Neural cell (in vitro differentiated cells): ENCODE results near the gene CTBP2. TPM values are rescaled to one million over a fixed set of nuclear protein-coding genes. Genes with fewer than 3 reads are reported as not detected.

Source experiments
- H2AFZ ChIP-seq: fragments of 200-600, 300-800 bp; sonication (generic), shearing (Covaris generic); 2 replicates; pipeline ENCODE4 v1.6.0; 2014; ENCODE audit warnings: low read depth, mild to moderate bottlenecking, antibody characterized with exemption, low read length, moderate library complexity
- H3F3A ChIP-seq: fragments of 200-600 bp; shearing (Covaris generic); 2 replicates; pipeline ENCODE4 v1.6.1; 2016; ENCODE audit warnings: mild to moderate bottlenecking, moderate library complexity, mixed read lengths, antibody characterized with exemption, low read length; ENCODE audit not compliant: insufficient read depth, poor library complexity, severe bottlenecking
- H3K27ac ChIP-seq: fragments of 200-600, 300-800 bp; sonication (generic), shearing (Covaris generic); 2 replicates; pipeline ENCODE4 v1.5.1; 2014; ENCODE audit warnings: mild to moderate bottlenecking, low read length, moderate library complexity
- H3K27me3 ChIP-seq: fragments of 300-800, 200-600 bp; sonication (generic), shearing (Covaris generic); 2 replicates; pipeline ENCODE4 v1.6.0; 2014; ENCODE audit warnings: mild to moderate bottlenecking, low read depth, low read length, moderate library complexity; ENCODE audit not compliant: insufficient read depth
- H3K36me3 ChIP-seq: fragments of 300-800, 200-600 bp; sonication (generic), shearing (Covaris generic); 2 replicates; pipeline ENCODE4 v1.5.1; 2014; ENCODE audit warnings: mild to moderate bottlenecking, antibody characterized with exemption, low read length, moderate library complexity; ENCODE audit not compliant: insufficient read depth
- H3K4me2 ChIP-seq: fragments of 300-800, 200-600 bp; sonication (generic), shearing (Covaris generic); 2 replicates; pipeline ENCODE4 v1.6.0; 2014; ENCODE audit warnings: mild to moderate bottlenecking, low read length
- H3K4me3 ChIP-seq: fragments of 300-800, 200-600 bp; sonication (generic), shearing (Covaris generic); 2 replicates; pipeline ENCODE4 v1.5.1; 2014; ENCODE audit warnings: mild to moderate bottlenecking, low read length, moderate library complexity
- H3K79me2 ChIP-seq: fragments of 200-600 bp; shearing (Covaris generic); replicated peaks from 2 replicates; pipeline ENCODE4 v1.6.0; 2014; ENCODE audit warnings: mild to moderate bottlenecking, low read length, moderate library complexity; ENCODE audit not compliant: insufficient read depth
- H3K9ac ChIP-seq: fragments of 300-800, 200-600 bp; sonication (generic), shearing (Covaris generic); 2 replicates; pipeline ENCODE4 v1.6.1; 2016; ENCODE audit warnings: mild to moderate bottlenecking, low read length, mixed read lengths
- H3K9me2 ChIP-seq: fragments of 200-600 bp; shearing (Covaris generic); 2 replicates; pipeline ENCODE4 v1.6.1; 2016; ENCODE audit warnings: mild to moderate bottlenecking, low read length, mixed read lengths; ENCODE audit not compliant: insufficient read depth
- H3K9me3 ChIP-seq: fragments of 200-600, 300-800 bp; sonication (generic), shearing (Covaris generic); 2 replicates; pipeline ENCODE4 v1.6.1; 2016; ENCODE audit warnings: mild to moderate bottlenecking, mixed run types, low read length, moderate library complexity, mixed read lengths
- H4K20me1 ChIP-seq: fragments of 200-600 bp; shearing (Covaris generic); 2 replicates; pipeline ENCODE4 v1.6.1; 2016; ENCODE audit warnings: mild to moderate bottlenecking, mixed run types; ENCODE audit not compliant: insufficient read depth
- CTCF ChIP-seq: fragments of 450-650 bp; IDR thresholded peaks from 2 replicates; pipeline ENCODE4 v1.5.1; 2014; ENCODE audit warnings: antibody characterized with exemption, mild to moderate bottlenecking, moderate library complexity; ENCODE audit not compliant: poor library complexity, severe bottlenecking
- EP300 ChIP-seq: fragments of 450-650 bp; conservative IDR thresholded peaks from 2 replicates; pipeline ENCODE4 v1.6.1; 2014; ENCODE audit warnings: antibody characterized with exemption, mild to moderate bottlenecking, moderate library complexity; ENCODE audit not compliant: poor library complexity, severe bottlenecking
- EZH2 ChIP-seq: fragments of 200-600, 300-800 bp; shearing (Covaris generic), sonication (generic); IDR thresholded peaks from 2 replicates; pipeline ENCODE4 v1.6.1; 2014; ENCODE audit warnings: antibody characterized with exemption, low read length, borderline replicate concordance, mild to moderate bottlenecking; ENCODE audit not compliant: insufficient read depth, poor library complexity, severe bottlenecking
- MXI1 ChIP-seq: fragments of 450-650 bp; conservative IDR thresholded peaks from 2 replicates; pipeline ENCODE4 v1.6.1; 2014; ENCODE audit warnings: antibody characterized with exemption, mild to moderate bottlenecking; ENCODE audit not compliant: poor library complexity, severe bottlenecking
- POLR2AphosphoS5 ChIP-seq: IDR thresholded peaks from 2 replicates; pipeline ENCODE4 v1.6.1; 2012
- RAD21 ChIP-seq: fragments of 450-650 bp; conservative IDR thresholded peaks from 2 replicates; pipeline ENCODE4 v1.6.1; 2014; ENCODE audit warnings: antibody characterized with exemption, mild to moderate bottlenecking, moderate library complexity
- REST ChIP-seq: IDR thresholded peaks from 2 replicates; pipeline ENCODE4 v1.6.1; 2012; ENCODE audit warnings: borderline replicate concordance
- SMC3 ChIP-seq: fragments of 450-650 bp; conservative IDR thresholded peaks from 2 replicates; pipeline ENCODE4 v1.6.1; 2014; ENCODE audit warnings: antibody characterized with exemption, mild to moderate bottlenecking, moderate library complexity; ENCODE audit not compliant: poor library complexity
- TAF1 ChIP-seq: IDR thresholded peaks from 2 replicates; pipeline ENCODE4 v1.6.1; 2012; ENCODE audit warnings: low read depth
- polyA plus RNA-seq: library from polyadenylated mRNA; depleted of rRNA; stranded (reverse); fragments of >200 nt; gene quantifications from 2 replicates; pipeline ENCODE4 v1.2.3, GENCODE V29; 2014

Gene CTBP2
- polyA plus RNA-seq, 1 donor from 2014 or later, result 59.5 TPM

DNA sequence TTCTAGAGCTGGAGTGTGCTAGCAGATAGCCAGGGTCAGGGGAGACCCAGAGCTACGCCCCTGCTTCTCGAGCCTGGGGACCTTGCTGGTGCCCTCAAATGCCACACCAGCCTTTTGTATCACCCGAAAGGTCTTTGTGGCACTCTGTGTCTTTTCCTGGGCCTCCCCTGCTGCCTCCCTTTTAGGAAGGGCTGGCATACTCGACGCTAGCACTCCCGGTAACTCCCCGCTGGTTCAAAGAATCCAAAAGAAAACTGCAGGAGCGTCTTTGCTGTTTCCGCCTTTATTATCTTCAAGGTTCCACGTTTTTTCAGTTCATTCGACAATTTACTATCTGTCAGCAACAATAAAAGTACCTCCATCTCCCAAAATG is 36.3 kb downstream of the CTBP2 start:
- TF ChIP-seq POLR2AphosphoS5, result no peak
- TF ChIP-seq EZH2, result no peak
- TF ChIP-seq RAD21, result no peak
- H3K4me2 ChIP-seq, result no peak overlapping the region
- H3F3A ChIP-seq, result no peaks in the 10 kb centered on the region
- H3K79me2 ChIP-seq, result peaks cover 94% of the 10 kb centered on the region
- no peak overlapping the region for H3K9ac ChIP-seq
- no peak overlapping the region for H3K27ac ChIP-seq
- H3K27me3 ChIP-seq, result no peaks in the 10 kb centered on the region
- no peaks in the 10 kb centered on the region for H3K36me3 ChIP-seq
- H3K4me3 ChIP-seq, result no peak overlapping the region
- no peaks in the 10 kb centered on the region for H4K20me1 ChIP-seq
- no peaks in the 10 kb centered on the region for H3K9me2 ChIP-seq
- H3K9me3 ChIP-seq, result no peaks in the 10 kb centered on the region
- no peak overlapping the region for H2AFZ ChIP-seq

DNA sequence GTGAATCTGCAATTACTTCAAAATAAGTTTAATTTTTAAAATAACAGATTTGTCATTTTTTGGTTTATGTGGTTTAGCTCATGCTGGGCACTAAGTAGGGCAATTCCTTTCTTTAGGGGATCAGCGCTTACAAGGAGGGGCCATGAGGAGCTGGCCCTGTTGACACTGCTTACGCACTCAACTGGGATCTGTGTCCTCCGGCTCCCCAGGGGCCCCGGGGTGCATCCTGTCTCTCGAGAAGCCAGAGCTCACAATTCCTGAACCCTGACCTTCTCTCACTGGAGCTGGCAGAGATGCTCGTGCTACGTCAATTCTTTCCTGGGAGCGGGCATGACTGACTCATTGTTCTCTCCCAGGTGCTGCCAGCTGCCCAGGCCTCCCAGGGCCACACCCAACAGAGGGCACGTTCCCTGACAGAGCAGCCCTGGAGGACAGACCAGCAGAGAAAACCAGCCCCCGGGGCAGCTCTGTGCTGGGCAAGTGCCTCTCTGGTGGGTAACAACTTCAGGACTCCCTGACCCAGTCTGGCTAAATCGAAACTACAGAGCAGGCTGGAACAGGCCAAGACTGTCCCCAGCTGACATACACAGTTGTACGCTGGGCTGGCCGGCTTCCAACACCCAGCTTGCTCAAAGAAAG is 36.8 kb downstream of the CTBP2 start:
- H2AFZ ChIP-seq, result no peak overlapping the region
- H3K79me2 ChIP-seq, result peaks cover 91% of the 10 kb centered on the region
- TF ChIP-seq RAD21 (no peak), EP300 (no peak), REST (no peak)
- no peaks in the 10 kb centered on the region for H4K20me1 ChIP-seq
- no peak overlapping the region for H3K9ac ChIP-seq
- no peaks in the 10 kb centered on the region for H3K9me3 ChIP-seq
- H3F3A ChIP-seq, result no peaks in the 10 kb centered on the region
- no peak overlapping the region for H3K4me2 ChIP-seq
- no peak overlapping the region for H3K27ac ChIP-seq
- H3K36me3 ChIP-seq, result no peaks in the 10 kb centered on the region
- no peaks in the 10 kb centered on the region for H3K9me2 ChIP-seq
- H3K27me3 ChIP-seq, result no peaks in the 10 kb centered on the region
- no peak overlapping the region for H3K4me3 ChIP-seq

- H3K79me2 ChIP-seq, result peaks cover 89% of the 10 kb centered on the region
- no peaks in the 10 kb centered on the region for H3K27me3 ChIP-seq
- H3F3A ChIP-seq, result no peaks in the 10 kb centered on the region
- H3K27ac ChIP-seq, result no peak overlapping the region
- H3K4me2 ChIP-seq, result no peak overlapping the region
- no peak overlapping the region for H2AFZ ChIP-seq
- no peaks in the 10 kb centered on the region for H3K9me2 ChIP-seq
- no peaks in the 10 kb centered on the region for H3K9me3 ChIP-seq
- no peak overlapping the region for H3K4me3 ChIP-seq
- H3K36me3 ChIP-seq, result no peaks in the 10 kb centered on the region
- TF ChIP-seq MXI1 (no peak), POLR2AphosphoS5 (no peak), EP300 (no peak), REST (no peak), CTCF (no peak), EZH2 (no peak), SMC3 (no peak), TAF1 (no peak), RAD21 (no peak)
- H3K9ac ChIP-seq, result no peak overlapping the region
- no peaks in the 10 kb centered on the region for H4K20me1 ChIP-seq
These were observed 37.8 kb downstream of the CTBP2 start for GRCh38 chr10:125122566-125122965.
